ENCODE results near the gene CHMP4B.
A peak's percentile ranks its signal among the peaks of the same experiment; 100 is the strongest.
"Not testable (repeated sequence)": the region's sequence is repeated elsewhere in the genome, so short reads cannot be mapped to it uniquely, and the experiment has no call there.

CHMP4B gene

DNA sequence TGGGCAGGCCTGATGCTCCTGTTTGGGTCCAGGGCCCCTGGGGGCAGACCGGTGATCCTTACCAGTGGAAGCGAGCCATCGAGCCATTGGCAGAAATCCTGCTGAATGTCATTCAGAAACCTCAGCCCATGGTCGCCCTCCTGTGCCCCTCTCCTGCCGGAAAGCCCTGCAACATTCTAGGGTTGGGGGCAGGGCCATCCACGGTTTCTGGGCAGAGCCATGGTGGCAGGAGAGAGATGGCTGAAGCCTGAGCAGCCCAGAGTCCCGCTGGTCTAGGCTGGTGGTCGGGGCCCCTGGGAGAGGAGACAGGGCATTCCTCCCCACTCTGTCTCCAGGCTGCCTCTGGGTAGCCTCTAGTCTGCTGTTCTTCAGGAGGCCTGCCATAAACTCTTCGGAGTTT, 19.6 kb upstream of the CHMP4B start:
- H3K27ac ChIP-seq: peak overlapping the region; percentile 96
- POLR2A ChIA-PET (ENCODE audit: low non-redundant PET): interaction anchor here (0.5 kb wide), 1 partner anchor 36 kb away, joined by 6 read pairs; no protein-coding TSS in a partner anchor
- CTCF ChIA-PET: interaction anchor here (0.6 to 1.5 kb wide), 6 partner anchors 19 to 276 kb away, joined by 3 to 15 read pairs (median 4); partner anchors contain the start of gene CHMP4B

DNA sequence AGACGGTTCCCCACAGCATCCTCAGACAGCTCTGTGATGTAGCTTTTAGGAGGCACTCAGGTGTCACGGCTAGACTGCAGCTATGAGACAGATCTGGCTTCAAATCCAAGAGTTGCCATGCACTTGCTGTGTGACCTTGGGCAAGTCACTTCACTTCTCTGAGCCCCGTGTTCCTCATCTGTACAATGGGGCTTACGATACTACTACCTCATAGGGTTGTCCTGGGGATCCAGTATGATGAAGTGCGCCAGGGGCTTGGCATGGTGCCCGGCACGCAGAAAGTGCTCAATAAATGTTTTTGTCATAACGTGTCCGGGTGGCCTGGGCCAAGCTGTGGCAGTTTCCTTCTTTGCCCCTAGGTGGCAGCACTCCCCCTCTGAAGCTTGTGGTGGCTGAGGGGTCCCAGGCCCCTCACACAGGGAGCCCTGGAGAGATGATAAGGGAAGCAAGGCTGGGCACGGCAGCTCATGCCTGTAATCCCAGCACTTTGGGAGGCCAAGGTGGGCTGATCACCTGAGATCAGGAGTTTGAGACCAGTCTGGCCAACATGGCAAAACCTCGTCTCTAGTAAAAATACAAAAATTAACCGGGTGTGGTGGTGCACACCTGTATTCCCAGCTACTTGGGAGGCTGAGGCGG, 19.1 kb upstream of the CHMP4B start:
- ChIA-PET CTCF (interaction anchor here (0.5 to 1.5 kb wide), 16 partner anchors 18 to 321 kb away, joined by 3 to 15 read pairs (median 3); partner anchors contain the start of gene CHMP4B), POLR2A (ENCODE audit: low non-redundant PET) (interaction anchor here (0.5 kb wide), 1 partner anchor 37 kb away, joined by 6 read pairs; no protein-coding TSS in a partner anchor)
- TF ChIP-seq, protein P1, sequence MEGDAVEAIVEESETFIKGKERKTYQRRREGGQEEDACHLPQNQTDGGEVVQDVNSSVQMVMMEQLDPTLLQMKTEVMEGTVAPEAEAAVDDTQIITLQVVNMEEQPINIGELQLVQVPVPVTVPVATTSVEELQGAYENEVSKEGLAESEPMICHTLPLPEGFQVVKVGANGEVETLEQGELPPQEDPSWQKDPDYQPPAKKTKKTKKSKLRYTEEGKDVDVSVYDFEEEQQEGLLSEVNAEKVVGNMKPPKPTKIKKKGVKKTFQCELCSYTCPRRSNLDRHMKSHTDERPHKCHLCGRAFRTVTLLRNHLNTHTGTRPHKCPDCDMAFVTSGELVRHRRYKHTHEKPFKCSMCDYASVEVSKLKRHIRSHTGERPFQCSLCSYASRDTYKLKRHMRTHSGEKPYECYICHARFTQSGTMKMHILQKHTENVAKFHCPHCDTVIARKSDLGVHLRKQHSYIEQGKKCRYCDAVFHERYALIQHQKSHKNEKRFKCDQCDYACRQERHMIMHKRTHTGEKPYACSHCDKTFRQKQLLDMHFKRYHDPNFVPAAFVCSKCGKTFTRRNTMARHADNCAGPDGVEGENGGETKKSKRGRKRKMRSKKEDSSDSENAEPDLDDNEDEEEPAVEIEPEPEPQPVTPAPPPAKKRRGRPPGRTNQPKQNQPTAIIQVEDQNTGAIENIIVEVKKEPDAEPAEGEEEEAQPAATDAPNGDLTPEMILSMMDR (conservative IDR thresholded peaks at IDR 0.05; ENCODE audit: low read depth): peak; percentile 90
- peak overlapping the region; percentile 96 for H3K27ac ChIP-seq
- DNase-seq (ENCODE audit: low spot score): peak; percentile 75

More for the DNA sequence above, 19.6 kb upstream of the CHMP4B start:
- no peak for DNase-seq (ENCODE audit: low spot score)
- TF ChIP-seq, protein P1 (conservative IDR thresholded peaks at IDR 0.05; ENCODE audit: low read depth): no peak

DNA sequence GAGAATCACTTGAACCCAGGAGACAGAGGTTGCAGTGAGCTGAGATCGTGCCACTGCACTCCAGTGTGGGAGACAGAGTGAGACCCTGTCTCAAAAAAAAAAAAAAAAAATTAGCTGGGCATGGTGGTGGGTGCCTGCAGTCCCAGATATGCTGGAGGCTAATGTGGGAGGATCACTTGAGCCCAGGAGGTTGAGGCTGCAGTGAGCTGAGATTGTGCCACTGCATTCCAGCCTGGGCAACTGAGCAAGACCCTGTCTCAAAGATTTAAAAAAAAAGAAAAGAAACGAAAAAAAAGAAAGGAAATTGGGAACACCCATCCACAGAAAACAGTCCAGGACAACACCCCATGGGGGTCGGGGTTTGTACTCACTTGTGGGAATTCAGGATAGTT, 18.6 kb upstream of the CHMP4B start:
- POLR2A ChIA-PET (ENCODE audit: low non-redundant PET); DNase-seq (ENCODE audit: low spot score): not testable (repeated sequence)
- peak overlapping the region; percentile 51 for H3K27ac ChIP-seq
- CTCF ChIA-PET: interaction anchor here (0.5 to 1.5 kb wide), 14 partner anchors 18 to 320 kb away, joined by 3 to 15 read pairs (median 3); partner anchors contain the start of gene CHMP4B

DNA sequence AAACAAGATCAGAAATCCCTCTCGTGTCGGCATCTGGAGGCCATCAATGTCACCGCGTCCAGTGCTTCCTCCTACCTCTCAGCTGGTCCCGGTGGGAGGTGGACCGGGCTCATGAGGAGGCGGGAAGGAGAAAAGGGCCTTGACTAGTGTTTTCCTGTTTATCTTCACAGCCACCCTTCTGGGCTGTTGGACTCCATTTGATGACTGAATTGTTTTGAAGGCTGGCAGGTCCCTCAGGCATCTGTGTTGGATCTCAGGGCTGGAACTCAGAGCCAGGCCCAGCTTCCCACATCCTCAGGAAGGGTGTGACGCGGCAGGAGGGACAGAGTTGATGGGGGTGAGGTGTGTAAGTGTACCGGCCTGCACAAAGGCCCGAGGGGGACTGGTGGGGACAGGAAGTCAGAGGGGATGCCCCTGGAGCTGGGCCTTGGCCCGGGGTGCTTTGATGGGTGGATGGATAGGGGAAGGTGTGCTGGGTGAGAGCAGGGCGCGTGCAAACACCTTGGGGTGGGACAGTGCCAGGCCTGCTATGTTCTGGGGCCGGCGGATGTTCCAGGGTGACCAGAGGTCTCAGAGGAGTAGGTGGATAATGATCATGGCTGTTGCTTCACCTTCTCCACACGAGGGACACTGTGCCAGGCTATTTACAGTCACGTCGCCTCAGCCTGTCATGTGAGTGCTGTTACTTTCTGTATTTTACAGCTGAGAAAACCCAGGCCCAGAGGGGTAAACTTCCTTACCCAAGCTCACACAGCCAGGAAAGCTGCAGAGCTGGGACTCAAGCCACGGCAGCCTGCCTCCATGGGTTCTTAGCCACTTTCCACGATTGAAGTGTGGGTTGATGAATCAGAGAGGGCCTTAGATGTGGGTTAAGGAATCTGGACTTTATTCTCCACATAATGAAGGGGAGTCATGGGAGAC, 17.9 kb upstream of the CHMP4B start:
- ChIA-PET CTCF (interaction anchor here (0.6 to 1.5 kb wide), 8 partner anchors 18 to 1557 kb away, joined by 3 to 15 read pairs (median 4); partner anchors contain the start of gene CHMP4B), POLR2A (ENCODE audit: low non-redundant PET) (no interaction called here)
- no peak for DNase-seq (ENCODE audit: low spot score)
- TF ChIP-seq, protein P1 (conservative IDR thresholded peaks at IDR 0.05; ENCODE audit: low read depth): no peak
- peak overlapping the region; percentile 51 for H3K27ac ChIP-seq

DNA sequence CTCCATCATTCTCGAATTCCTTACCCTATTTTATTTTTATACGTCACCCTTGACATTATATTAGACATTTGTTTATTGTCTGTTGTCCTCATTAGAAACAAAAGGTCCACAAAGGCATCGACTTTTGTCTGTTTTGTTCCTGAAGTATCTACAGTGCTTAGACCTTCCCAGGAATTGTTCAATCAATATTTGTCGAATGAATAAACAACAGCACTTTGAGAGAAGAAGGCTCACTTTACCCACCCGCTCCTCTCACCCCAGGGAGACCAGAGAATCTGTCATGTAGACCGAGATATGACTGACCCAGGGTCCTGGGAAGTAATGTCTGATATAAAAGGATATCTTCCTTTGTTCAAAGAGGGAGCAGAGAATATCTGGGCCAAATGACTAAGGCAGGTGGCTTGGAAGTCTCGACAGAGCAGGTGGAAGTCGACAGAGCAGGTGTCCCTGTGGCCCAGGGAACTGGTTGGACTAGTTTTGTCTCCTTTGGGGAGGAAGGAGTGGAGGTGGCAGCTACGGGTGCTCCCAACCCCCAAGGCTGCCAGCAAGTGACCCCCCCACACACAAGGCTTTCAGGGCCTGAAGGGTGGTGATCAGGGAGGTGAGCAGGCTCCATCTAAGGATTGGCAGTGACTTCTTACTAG, 14.8 kb upstream of the CHMP4B start:
- ChIA-PET CTCF (interaction anchor here (0.7 kb wide), 1 partner anchor 224 kb away, joined by 3 read pairs; no protein-coding TSS in a partner anchor), POLR2A (ENCODE audit: low non-redundant PET) (interaction anchor here (0.6 kb wide), 1 partner anchor 64 kb away, joined by 4 read pairs; no protein-coding TSS in a partner anchor)
- TF ChIP-seq, protein P1 (conservative IDR thresholded peaks at IDR 0.05; ENCODE audit: low read depth): no peak
- peak; percentile 75 for DNase-seq (ENCODE audit: low spot score)
- H3K27ac ChIP-seq: no peak overlapping the region

DNA sequence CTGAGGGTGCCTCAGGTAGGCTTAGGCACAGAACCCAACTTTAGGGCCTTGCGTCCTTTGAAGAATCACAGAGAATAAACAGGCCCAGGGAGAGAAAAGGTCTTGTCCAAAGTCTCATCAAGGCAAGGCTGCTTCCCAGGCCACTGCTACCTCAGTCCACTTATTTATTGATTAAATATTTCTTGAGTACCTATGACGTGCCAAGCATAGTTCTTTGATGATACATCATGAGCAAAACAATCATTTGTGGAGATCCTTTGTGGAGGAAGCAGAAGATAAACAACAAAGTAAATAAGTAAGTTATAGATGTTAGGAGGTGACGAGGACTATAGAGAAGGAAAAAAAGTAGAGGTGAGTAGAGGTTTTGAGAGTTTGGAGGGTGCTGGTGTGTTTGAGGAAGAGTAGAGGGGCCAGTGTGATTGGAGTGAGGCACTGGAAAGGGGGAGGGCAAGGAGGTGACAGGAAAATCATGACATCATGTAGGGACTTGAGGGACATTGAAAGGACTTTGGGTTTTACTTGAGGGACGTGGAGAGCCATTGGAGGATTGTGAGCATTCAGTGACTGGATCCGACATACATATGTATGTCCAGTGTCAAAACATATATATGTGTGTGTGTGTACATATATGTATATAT, 14.1 kb upstream of the CHMP4B start:
- TF ChIP-seq, protein P1 (conservative IDR thresholded peaks at IDR 0.05; ENCODE audit: low read depth): no peak
- no peak overlapping the region for H3K27ac ChIP-seq
- POLR2A ChIA-PET (ENCODE audit: low non-redundant PET): interaction anchor here (0.6 kb wide), 1 partner anchor 65 kb away, joined by 4 read pairs; no protein-coding TSS in a partner anchor
- peak; percentile 68 for DNase-seq (ENCODE audit: low spot score)
- CTCF ChIA-PET: no interaction called here

Measured in RWPE1 (cell line).